SK-N-SH (cell line): ENCODE measurements around the gene NOL7. TPM values are rescaled to one million over a fixed set of nuclear protein-coding genes. Genes with fewer than 3 reads are reported as not detected.

ENCODE experiments used
- CTCF ChIA-PET: fragments of 300-600, 350-600 bp; formaldehyde crosslinking; extraction: SDS; loops from one replicate; lab custom pipeline; 2021; lab: Yijun Ruan, JAX
- POLR2A ChIA-PET: fragments of 350-600 bp; sonication (Branson Sonifier 250); formaldehyde crosslinking; extraction: SDS; loops from one replicate; lab custom pipeline; 2020; ENCODE audit warnings: antibody characterized with exemption, inconsistent platforms; lab: Yijun Ruan, JAX
- DNase-seq: peaks from one replicate; pipeline ENCODE4 v3.0.0; 2012
- H2AFZ ChIP-seq: fragments of 200-600 bp; sonication (generic); 2 replicates; pipeline ENCODE4 v1.8.1; 2016; ENCODE audit warnings: antibody characterized with exemption, mild to moderate bottlenecking, low read depth
- H3F3A ChIP-seq: fragments of 200-600 bp; sonication (generic); replicated peaks from 2 replicates; pipeline ENCODE3; 2016; ENCODE audit warnings: antibody characterized with exemption, mild to moderate bottlenecking; ENCODE audit not compliant: insufficient read depth
- H3K27ac ChIP-seq, 2 experiments: fragments of 200-500 bp in 1 of 2; fragments of 200-600 bp in 1 of 2; sonication (Bioruptor generic) in 1 of 2; sonication (generic), shearing (Covaris generic) in 1 of 2; 2 replicates each; pipeline versions ENCODE4 v1.5.1 to v1.6.1; 2014 to 2016; ENCODE audit warnings: low read depth in 2 of 2, inconsistent platforms in 1 of 2, low read length in 1 of 2, mild to moderate bottlenecking in 1 of 2, mixed read lengths in 1 of 2
- H3K27me3 ChIP-seq: fragments of 200-600 bp; sonication (generic), shearing (Covaris generic); 2 replicates; pipeline ENCODE4 v1.6.1; 2016; ENCODE audit warnings: mixed run types; ENCODE audit not compliant: insufficient read depth
- H3K36me3 ChIP-seq, 2 experiments: fragments of 200-500 bp in 1 of 2; fragments of 200-600 bp in 1 of 2; sonication (Bioruptor generic) in 1 of 2; sonication (generic) in 1 of 2; replicated peaks in 1 of 2; 2 replicates each; pipeline versions ENCODE3 to v1.5.1; 2014 to 2016; ENCODE audit warnings: low read length in 1 of 2, mild to moderate bottlenecking in 1 of 2; ENCODE audit not compliant: insufficient read depth in 2 of 2, control insufficient read depth in 1 of 2
- H3K4me1 ChIP-seq, 2 experiments: fragments of 200-500 bp in 1 of 2; fragments of 200-600 bp in 1 of 2; sonication (Bioruptor generic) in 1 of 2; sonication (generic), shearing (Covaris generic) in 1 of 2; 2 replicates each; pipeline versions ENCODE4 v1.5.1 to v1.6.1; 2014 to 2016; ENCODE audit warnings: low read depth in 1 of 2, low read length in 1 of 2, mixed run types in 1 of 2; ENCODE audit not compliant: insufficient read depth in 2 of 2, control insufficient read depth in 1 of 2
- H3K4me2 ChIP-seq: fragments of 200-600 bp; sonication (generic), shearing (Covaris generic); 2 replicates; pipeline ENCODE4 v1.6.1; 2017; ENCODE audit warnings: mixed run types
- H3K4me3 ChIP-seq, 2 experiments: fragments of 200-500 bp in 1 of 2; fragments of 200-600 bp in 1 of 2; sonication (Bioruptor generic) in 1 of 2; sonication (generic), shearing (Covaris generic) in 1 of 2; 2 replicates each; pipeline versions ENCODE4 v1.5.1 to v1.8.1; 2014 to 2016; ENCODE audit warnings: low read depth in 2 of 2, inconsistent platforms in 1 of 2, low read length in 1 of 2, mild to moderate bottlenecking in 1 of 2, mixed read lengths in 1 of 2, moderate library complexity in 1 of 2
- H3K79me2 ChIP-seq: fragments of 200-600 bp; sonication (generic); 2 replicates; pipeline ENCODE4 v1.8.1; 2017; ENCODE audit warnings: mild to moderate bottlenecking; ENCODE audit not compliant: insufficient read depth
- H3K9ac ChIP-seq: fragments of 200-600 bp; sonication (generic); 2 replicates; pipeline ENCODE4 v1.6.1; 2017; ENCODE audit warnings: mixed run types
- H3K9me2 ChIP-seq: fragments of 200-600 bp; sonication (generic); 2 replicates; pipeline ENCODE4 v1.6.1; 2017; ENCODE audit warnings: mixed run types
- H3K9me3 ChIP-seq: fragments of 200-600 bp; sonication (generic); 2 replicates; pipeline ENCODE4 v1.6.1; 2017; ENCODE audit warnings: mixed run types, mild to moderate bottlenecking, moderate library complexity
- H4K20me1 ChIP-seq: fragments of 200-600 bp; sonication (generic); 2 replicates; pipeline ENCODE4 v1.6.1; 2017; ENCODE audit warnings: mild to moderate bottlenecking, mixed run types; ENCODE audit not compliant: insufficient read depth
- CHD2 ChIP-seq: fragments of 150-350 bp; IDR thresholded peaks from 2 replicates; pipeline ENCODE4 v1.6.1; 2018; ENCODE audit warnings: low read length; ENCODE audit not compliant: partially characterized antibody
- CTCF ChIP-seq: fragments of 200-600 bp; sonication (generic); IDR thresholded peaks from 2 replicates; pipeline ENCODE4 v1.6.1; 2017; ENCODE audit warnings: antibody characterized with exemption, mild to moderate bottlenecking, moderate library complexity
- FOXJ3 ChIP-seq: sonication (generic); formaldehyde crosslinking; IDR thresholded peaks from 2 replicates; pipeline ENCODE4 v1.5.1; 2020; ENCODE audit warnings: mild to moderate bottlenecking, missing genetic modification reagents
- GABPA ChIP-seq: IDR thresholded peaks from 2 replicates; pipeline ENCODE4 v1.4.0; 2012; ENCODE audit warnings: low read depth, mild to moderate bottlenecking
- GATA2 ChIP-seq: sonication (generic); formaldehyde crosslinking; IDR thresholded peaks from 2 replicates; pipeline ENCODE4 v1.5.0; 2020; ENCODE audit warnings: mild to moderate bottlenecking, missing genetic modification reagents
- JUND ChIP-seq: IDR thresholded peaks from 2 replicates; pipeline ENCODE4 v1.4.0; 2012
- MEF2A ChIP-seq: IDR thresholded peaks from 2 replicates; pipeline ENCODE4 v1.4.0; 2012; ENCODE audit warnings: low read depth, borderline replicate concordance
- MXI1 ChIP-seq: IDR thresholded peaks from 2 replicates; pipeline ENCODE4 v1.6.1; 2012; ENCODE audit warnings: mild to moderate bottlenecking, low read depth, low read length, improper control_type of control experiment
- NFIC ChIP-seq: IDR thresholded peaks from 2 replicates; pipeline ENCODE4 v1.4.0; 2012; ENCODE audit warnings: borderline replicate concordance
- PBX3 ChIP-seq: IDR thresholded peaks from 2 replicates; pipeline ENCODE4; 2012
- POLR2AphosphoS5 ChIP-seq: IDR thresholded peaks from 2 replicates; pipeline ENCODE4 v1.6.1; 2012; ENCODE audit warnings: low read depth, low read length
- RFX5 ChIP-seq: IDR thresholded peaks from 2 replicates; pipeline ENCODE4 v1.6.1; 2012; ENCODE audit warnings: mild to moderate bottlenecking, improper control_type of control experiment, low read length
- SMC3 ChIP-seq: IDR thresholded peaks from 2 replicates; pipeline ENCODE4 v1.6.1; 2012; ENCODE audit warnings: low read depth, low read length, improper control_type of control experiment
- TAF1 ChIP-seq: IDR thresholded peaks from 2 replicates; pipeline ENCODE4 v1.6.1; 2012; ENCODE audit warnings: low read depth, mild to moderate bottlenecking, low read length, moderate library complexity, borderline replicate concordance
- TCF12 ChIP-seq: IDR thresholded peaks from 2 replicates; pipeline ENCODE4 v1.4.0; 2012
- TEAD4 ChIP-seq: IDR thresholded peaks from 2 replicates; pipeline ENCODE4 v1.4.0; 2012; ENCODE audit warnings: mild to moderate bottlenecking, borderline replicate concordance; ENCODE audit not compliant: insufficient read depth
- USF1 ChIP-seq: IDR thresholded peaks from 2 replicates; pipeline ENCODE4 v1.4.0; 2012; ENCODE audit warnings: low read depth, borderline replicate concordance
- ZBTB33 ChIP-seq: IDR thresholded peaks from 2 replicates; pipeline ENCODE4 v1.4.0; 2012; ENCODE audit warnings: low read depth, borderline replicate concordance
- WGBS: methylation state at CpG from one replicate; pipeline ENCODE4 v1.1.6; 2017; ENCODE audit warnings: low lambda C conversion rate; 5-methylcytosine and 5-hydroxymethylcytosine counted together
- polyA plus RNA-seq, 3 experiments: library from polyadenylated mRNA; depleted of rRNA; stranded (reverse); fragments of >200 nt; gene quantifications; 2 replicates each; pipeline ENCODE4 v1.2.3, GENCODE V29; 2012

The NOL7 gene
- polyA plus RNA-seq, 1 of the 3 experiments (the other 2 are of a cell fraction) = 103 TPM

GRCh38 chr6:13566500-13566899 lies 48.6 kb upstream of the NOL7 start:
- H3K79me2 ChIP-seq = no peaks in the 10 kb centered on the region

More at GRCh38 chr6:13566500-13566899, 48.6 kb upstream of the NOL7 start:
- Histone ChIP-seq H3K4me3 (no peak overlapping the region), H3K27ac (no peak overlapping the region), H3K27me3 (peaks cover 4% of the 10 kb centered on the region; the same call in 1 of the 2 replicates), H3K9me2 (no peaks in the 10 kb centered on the region), H3K9ac (no peak overlapping the region), H3K4me2 (no peak overlapping the region), H4K20me1 (no peaks in the 10 kb centered on the region), H3F3A (peaks cover 2% of the 10 kb centered on the region), H3K9me3 (no peaks in the 10 kb centered on the region), H3K36me3 (no peaks in the 10 kb centered on the region), H3K4me1 (no peaks in the 10 kb centered on the region), H2AFZ (no peak overlapping the region)
- 91% methylated on average over 3 of the region's 3 CpGs for WGBS
- no peak for DNase-seq
- no peak for TF ChIP-seq CHD2
- no peak for TF ChIP-seq SMC3
- no peak for TF ChIP-seq FOXJ3 (CRISPR knock-in tag)
- TF ChIP-seq JUND = no peak
- TF ChIP-seq TCF12 = no peak
- no peak for TF ChIP-seq USF1
- TF ChIP-seq GABPA = no peak
- TF ChIP-seq MEF2A = no peak
- no peak for TF ChIP-seq NFIC
- no peak for TF ChIP-seq CTCF
- no peak for TF ChIP-seq TEAD4
- no peak for TF ChIP-seq PBX3
- TF ChIP-seq TAF1 = no peak
- TF ChIP-seq POLR2AphosphoS5 = no peak
- TF ChIP-seq ZBTB33 = no peak
- TF ChIP-seq RFX5 = no peak
- TF ChIP-seq MXI1 = no peak
- no peak for TF ChIP-seq GATA2 (CRISPR knock-in tag)
- CTCF ChIA-PET = interaction anchor here (1.1 to 5.5 kb wide), 2 partner anchors 8 to 229 kb away, joined by 3 to 38 read pairs; partner anchors contain the start of gene SIRT5
- POLR2A ChIA-PET = no interaction called here
